Transverse colon (tissue), 4 donors: Measurements from ENCODE around the gene MS4A18.

Source experiments
- CTCF ChIP-seq, 5 experiments: fragments of 200-600 bp in 3 of 5; fragments of 450-650 bp in 2 of 5; sonication (generic) in 3 of 5; IDR thresholded peaks; 1 replicate in 2 of 5; 2 replicates in 3 of 5; pipeline ENCODE4 v1.5.1; 2016 to 2017; ENCODE audit warnings: antibody characterized with exemption in 5 of 5, inconsistent platforms in 3 of 5, mild to moderate bottlenecking in 2 of 5, moderate library complexity in 1 of 5
- EP300 ChIP-seq: sonication (generic); formaldehyde crosslinking; IDR thresholded peaks from one replicate; pipeline ENCODE4 v1.6.1; 2017; ENCODE audit warnings: antibody characterized with exemption, low read depth
- POLR2AphosphoS5 ChIP-seq, 3 donors: sonication (generic); formaldehyde crosslinking; IDR thresholded peaks; one replicate each; pipeline ENCODE4 v1.6.1; 2016; ENCODE audit warnings: antibody characterized with exemption in 3 of 3

GRCh38 chr11:60748225-60748624, 23.7 kb downstream of the MS4A18 start:
- TF ChIP-seq CTCF (IDR thresholded peaks at IDR 0.05) = no peak
- TF ChIP-seq EP300 = no peak
- no peak for TF ChIP-seq POLR2AphosphoS5 (IDR thresholded peaks at IDR 0.05)
